Neural progenitor cell (in vitro differentiated cells): ENCODE measurements around the gene PRF1. TPM values are rescaled to one million over a fixed set of nuclear protein-coding genes. Genes with fewer than 3 reads are reported as not detected.

Experiments used
- DNase-seq: peaks from one replicate; pipeline ENCODE4 v3.0.0-alpha.2; 2016; ENCODE audit warnings: low spot score
- H2AFZ ChIP-seq: fragments of 200-600 bp; sonication (generic); replicated peaks from 2 replicates; pipeline ENCODE4 v1.6.1; 2016; ENCODE audit warnings: antibody characterized with exemption
- H3F3A ChIP-seq: fragments of 200-600 bp; sonication (generic); 2 replicates; pipeline ENCODE4 v1.6.1; 2016; ENCODE audit warnings: antibody characterized with exemption, low read depth
- H3K27ac ChIP-seq: fragments of 200-600 bp; sonication (generic); 2 replicates; pipeline ENCODE4 v1.5.1; 2016; ENCODE audit warnings: mild to moderate bottlenecking
- H3K27me3 ChIP-seq: fragments of 200-600 bp; sonication (generic); 2 replicates; pipeline ENCODE4 v1.6.1; 2016; ENCODE audit warnings: mild to moderate bottlenecking, moderate library complexity
- H3K36me3 ChIP-seq: fragments of 200-600 bp; sonication (generic); 2 replicates; pipeline ENCODE4 v1.5.1; 2016
- H3K4me1 ChIP-seq: fragments of 200-600 bp; sonication (generic); 2 replicates; pipeline ENCODE4 v1.6.1; 2016; ENCODE audit warnings: mixed run types
- H3K4me2 ChIP-seq: fragments of 200-600 bp; sonication (generic); 2 replicates; pipeline ENCODE4 v1.6.1; 2016
- H3K4me3 ChIP-seq: fragments of 200-600 bp; sonication (generic); 2 replicates; pipeline ENCODE4 v1.5.1; 2016
- H3K79me2 ChIP-seq: fragments of 200-600 bp; sonication (generic); 2 replicates; pipeline ENCODE4 v1.6.1; 2016; ENCODE audit warnings: low read depth
- H3K9ac ChIP-seq: fragments of 200-600 bp; sonication (generic); 2 replicates; pipeline ENCODE4 v1.6.1; 2016
- H3K9me3 ChIP-seq: fragments of 200-600 bp; sonication (generic); 2 replicates; pipeline ENCODE4 v1.5.1; 2016; ENCODE audit warnings: low read depth
- H4K20me1 ChIP-seq: fragments of 200-600 bp; sonication (generic); 2 replicates; pipeline ENCODE4 v1.6.1; 2016; ENCODE audit warnings: low read depth
- H3K27ac Mint-ChIP-seq: 3 replicates; pipeline ENCODE4 v1.8.0; 2021; ENCODE audit warnings: mixed read lengths
- H3K27me3 Mint-ChIP-seq: 2 replicates; pipeline ENCODE4 v1.8.0; 2022; ENCODE audit warnings: low read depth, mild to moderate bottlenecking, inconsistent platforms, moderate library complexity, mixed read lengths; ENCODE audit not compliant: insufficient read depth
- H3K36me3 Mint-ChIP-seq: 3 replicates; pipeline ENCODE4 v1.8.0; 2021; ENCODE audit warnings: mixed read lengths
- H3K4me1 Mint-ChIP-seq: 3 replicates; pipeline ENCODE4 v1.8.0; 2021; ENCODE audit warnings: mixed read lengths
- H3K4me3 Mint-ChIP-seq: 3 replicates; pipeline ENCODE4 v1.8.0; 2021; ENCODE audit warnings: mild to moderate bottlenecking, moderate library complexity, mixed read lengths
- H3K9me3 Mint-ChIP-seq: 3 replicates; pipeline ENCODE4 v1.8.0; 2020; ENCODE audit warnings: mixed read lengths
- CTCF ChIP-seq: fragments of 200-600 bp; sonication (generic); IDR thresholded peaks from 2 replicates; pipeline ENCODE4 v1.5.1; 2017; ENCODE audit warnings: antibody characterized with exemption, mild to moderate bottlenecking
- EZH2 ChIP-seq: fragments of 200-600 bp; sonication (generic); IDR thresholded peaks from 2 replicates; pipeline ENCODE4 v1.6.1; 2017; ENCODE audit warnings: antibody characterized with exemption, mild to moderate bottlenecking, moderate library complexity
- EZH2phosphoT487 ChIP-seq: fragments of 200-600 bp; sonication (generic); IDR thresholded peaks from 2 replicates; pipeline ENCODE4 v1.6.1; 2017; ENCODE audit warnings: antibody characterized with exemption
- total RNA-seq: library from RNA; depleted of rRNA; stranded (reverse); fragments of >200 nt; gene quantifications from 2 replicates; pipeline ENCODE4 v1.2.3, GENCODE V29; 2015; ENCODE audit warnings: low replicate concordance

Gene PRF1
- total RNA-seq, 1 donor from 2014 or later, result not detected

GRCh38 chr10:70622981-70623844 is 20.7 kb upstream of the PRF1 start:
- H3K9me3 ChIP-seq, result peaks cover 12% of the 10 kb centered on the region

GRCh38 chr10:70622541-70622940 is 20.0 kb upstream of the PRF1 start:
- H3K27me3 ChIP-seq, result no peaks in the 10 kb centered on the region
- H4K20me1 ChIP-seq, result no peaks in the 10 kb centered on the region
- H3K4me1 ChIP-seq, result peaks cover 13% of the 10 kb centered on the region
- H3K27ac ChIP-seq, result no peak overlapping the region
- H3F3A ChIP-seq, result peaks cover 25% of the 10 kb centered on the region
- no peak overlapping the region for H3K4me3 Mint-ChIP-seq
- H2AFZ ChIP-seq, result no peak overlapping the region
- no peaks in the 10 kb centered on the region for H3K36me3 Mint-ChIP-seq
- H3K36me3 ChIP-seq, result no peaks in the 10 kb centered on the region
- peaks cover 2% of the 10 kb centered on the region for H3K27me3 Mint-ChIP-seq
- no peak overlapping the region for H3K4me2 ChIP-seq
- H3K9ac ChIP-seq, result no peak overlapping the region
- H3K9me3 ChIP-seq, result peaks cover 12% of the 10 kb centered on the region
- peaks cover 8% of the 10 kb centered on the region for H3K4me1 Mint-ChIP-seq
- no peak overlapping the region for H3K4me3 ChIP-seq
- H3K9me3 Mint-ChIP-seq, result peaks cover 11% of the 10 kb centered on the region
- no peak overlapping the region for H3K27ac Mint-ChIP-seq
- H3K79me2 ChIP-seq, result no peaks in the 10 kb centered on the region
- no peak for DNase-seq
- no peak for TF ChIP-seq EZH2
- no peak for TF ChIP-seq CTCF
- no peak for TF ChIP-seq EZH2phosphoT487

More at GRCh38 chr10:70622981-70623844, 20.7 kb upstream of the PRF1 start:
- no peak overlapping the region for H2AFZ ChIP-seq
- Mint-ChIP-seq H3K9me3 (peaks cover 11% of the 10 kb centered on the region), H3K27me3 (peaks cover 2% of the 10 kb centered on the region), H3K4me3 (no peak overlapping the region), H3K36me3 (no peaks in the 10 kb centered on the region), H3K27ac (no peak overlapping the region), H3K4me1 (peaks cover 8% of the 10 kb centered on the region)
- H3K4me3 ChIP-seq, result no peak overlapping the region
- H3K9ac ChIP-seq, result no peak overlapping the region
- DNase-seq, result no peak
- TF ChIP-seq CTCF (no peak), EZH2phosphoT487 (no peak), EZH2 (no peak)
- peaks cover 25% of the 10 kb centered on the region for H3F3A ChIP-seq
- no peaks in the 10 kb centered on the region for H4K20me1 ChIP-seq
- peaks cover 13% of the 10 kb centered on the region for H3K4me1 ChIP-seq
- no peak overlapping the region for H3K27ac ChIP-seq
- no peaks in the 10 kb centered on the region for H3K79me2 ChIP-seq
- H3K36me3 ChIP-seq, result no peaks in the 10 kb centered on the region
- no peaks in the 10 kb centered on the region for H3K27me3 ChIP-seq
- no peak overlapping the region for H3K4me2 ChIP-seq

- no peak for TF ChIP-seq CTCF
- no peak for TF ChIP-seq EZH2
- TF ChIP-seq EZH2phosphoT487, result no peak
- Histone ChIP-seq H3F3A (peaks cover 25% of the 10 kb centered on the region), H3K4me2 (no peak overlapping the region), H3K36me3 (no peaks in the 10 kb centered on the region), H3K9ac (no peak overlapping the region), H3K9me3 (peaks cover 12% of the 10 kb centered on the region), H4K20me1 (no peaks in the 10 kb centered on the region), H3K4me3 (no peak overlapping the region), H3K27ac (no peak overlapping the region), H2AFZ (no peak overlapping the region), H3K79me2 (no peaks in the 10 kb centered on the region), H3K27me3 (no peaks in the 10 kb centered on the region), H3K4me1 (peaks cover 13% of the 10 kb centered on the region)
- no peaks in the 10 kb centered on the region for H3K36me3 Mint-ChIP-seq
- no peak for DNase-seq
- peaks cover 8% of the 10 kb centered on the region for H3K4me1 Mint-ChIP-seq
- H3K4me3 Mint-ChIP-seq, result no peak overlapping the region
- H3K27me3 Mint-ChIP-seq, result peaks cover 2% of the 10 kb centered on the region
- H3K27ac Mint-ChIP-seq, result no peak overlapping the region
- peaks cover 11% of the 10 kb centered on the region for H3K9me3 Mint-ChIP-seq
Measured at GRCh38 chr10:70621503-70622078, 19.1 kb upstream of the PRF1 start.
